Stimulated activated CD4-positive, alpha-beta T cell treated with anti-CD3 and anti-CD28 coated beads, TNF-alpha, amount 100 ng/mL, for 24 hours (primary cell): ENCODE results near the gene F11R.
"Not testable (repeated sequence)": the region's sequence is repeated elsewhere in the genome, so short reads cannot be mapped to it uniquely, and the experiment has no call there.

Experiments
- DNase-seq, 3 experiments: peaks; one replicate each; pipeline ENCODE4 v3.0.0-alpha.2; 2020; ENCODE audit warnings: low read depth in 3 of 3

The F11R gene

DNA sequence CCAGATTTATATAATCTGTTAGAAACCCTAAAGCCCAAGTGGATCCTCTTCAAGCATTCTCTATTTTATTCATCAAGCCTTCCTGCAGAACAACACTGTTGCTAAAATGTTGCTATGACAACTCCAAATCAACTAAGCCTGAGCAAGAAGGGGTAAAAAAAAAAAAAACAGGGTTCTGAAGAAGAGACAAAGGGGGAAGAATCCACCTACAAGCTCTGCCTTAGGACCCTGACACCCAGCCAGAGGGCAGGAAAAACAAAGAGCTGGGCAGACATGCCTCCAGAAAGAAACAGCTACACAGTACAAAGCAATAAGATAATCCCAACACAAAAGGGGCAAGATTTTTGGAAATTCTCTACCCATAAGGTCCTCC, 23.6 kb upstream of the F11R start:
- DNase-seq = no peak

DNA sequence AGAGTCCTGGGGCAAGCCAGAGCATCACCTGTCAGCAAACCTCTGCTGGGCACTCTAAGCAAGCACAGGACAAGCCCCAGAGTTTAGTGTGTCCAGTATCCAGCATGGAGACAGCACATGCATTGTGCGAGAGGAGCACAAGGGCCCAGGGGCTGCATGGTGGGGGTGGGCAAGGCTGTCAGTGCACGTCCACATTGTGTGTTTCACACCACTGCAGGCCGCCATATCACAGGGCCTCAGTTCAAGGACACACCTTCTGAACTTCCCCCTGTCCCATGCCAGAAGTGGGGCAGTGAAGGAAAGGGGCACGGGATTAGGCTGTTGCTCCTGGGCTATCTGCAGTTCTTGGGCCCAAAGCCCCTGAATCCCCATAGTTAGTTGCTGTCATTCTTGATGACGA, 18.6 kb upstream of the F11R start:
- no peak for DNase-seq

DNA sequence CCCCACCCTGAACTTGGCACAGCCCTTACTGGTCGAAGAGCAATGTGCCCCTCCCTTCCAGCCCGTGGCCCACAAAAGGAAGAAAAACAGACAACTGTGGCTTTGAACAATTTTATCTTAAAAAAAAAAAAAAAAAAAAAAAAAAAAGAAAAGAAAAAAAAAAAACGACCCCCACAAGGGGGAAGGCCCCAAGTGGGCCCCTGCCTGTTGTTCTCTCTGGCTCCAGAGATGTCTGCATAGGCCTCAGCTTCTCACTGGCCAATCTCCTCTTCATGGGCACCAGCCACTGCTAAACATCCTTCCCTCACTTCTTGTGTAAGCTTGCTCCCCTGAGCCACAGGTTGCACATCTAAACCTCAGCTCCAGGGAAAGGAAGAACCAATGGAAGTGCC, 18.2 kb upstream of the F11R start:
- DNase-seq = no peak

DNA sequence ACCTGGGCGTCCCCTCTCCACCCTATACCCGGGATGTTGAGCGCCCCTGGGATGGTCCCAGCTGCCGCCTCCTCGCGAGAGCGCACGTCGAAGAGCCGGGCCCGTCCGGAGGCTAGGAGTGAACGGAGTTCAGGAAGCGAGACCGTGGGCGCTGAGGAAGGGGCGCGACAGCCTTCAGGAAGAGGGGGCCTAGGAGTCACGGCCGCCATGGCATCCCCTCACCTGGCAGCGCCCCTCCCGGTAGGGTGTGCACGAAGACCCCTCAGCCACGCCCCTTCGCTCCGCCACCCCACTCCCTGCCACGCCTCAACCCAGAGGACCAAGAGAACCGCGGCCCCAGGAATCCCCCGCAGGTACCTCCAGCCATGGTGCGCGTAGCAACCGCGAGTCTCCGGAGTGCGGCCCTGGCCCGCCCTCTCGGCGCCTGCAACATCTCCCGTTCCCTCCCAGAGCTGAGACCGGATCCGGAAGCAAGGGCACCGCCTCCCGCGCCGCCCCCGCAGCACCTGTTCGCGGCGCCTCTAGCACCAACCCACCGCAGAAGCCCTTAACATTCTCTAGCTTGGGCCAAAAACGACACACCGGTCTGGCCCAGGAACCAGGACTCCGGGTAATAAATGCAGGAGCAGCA, 17.7 kb upstream of the F11R start, which contains the start of gene TSTD1:
TSS of gene TSTD1 (minus strand) at position 442 of the 631 bp plus-strand sequence. CDS start at position 367, 75 bp downstream.
- DNase-seq = peak; percentile 73 to 84 (median 74)

DNA sequence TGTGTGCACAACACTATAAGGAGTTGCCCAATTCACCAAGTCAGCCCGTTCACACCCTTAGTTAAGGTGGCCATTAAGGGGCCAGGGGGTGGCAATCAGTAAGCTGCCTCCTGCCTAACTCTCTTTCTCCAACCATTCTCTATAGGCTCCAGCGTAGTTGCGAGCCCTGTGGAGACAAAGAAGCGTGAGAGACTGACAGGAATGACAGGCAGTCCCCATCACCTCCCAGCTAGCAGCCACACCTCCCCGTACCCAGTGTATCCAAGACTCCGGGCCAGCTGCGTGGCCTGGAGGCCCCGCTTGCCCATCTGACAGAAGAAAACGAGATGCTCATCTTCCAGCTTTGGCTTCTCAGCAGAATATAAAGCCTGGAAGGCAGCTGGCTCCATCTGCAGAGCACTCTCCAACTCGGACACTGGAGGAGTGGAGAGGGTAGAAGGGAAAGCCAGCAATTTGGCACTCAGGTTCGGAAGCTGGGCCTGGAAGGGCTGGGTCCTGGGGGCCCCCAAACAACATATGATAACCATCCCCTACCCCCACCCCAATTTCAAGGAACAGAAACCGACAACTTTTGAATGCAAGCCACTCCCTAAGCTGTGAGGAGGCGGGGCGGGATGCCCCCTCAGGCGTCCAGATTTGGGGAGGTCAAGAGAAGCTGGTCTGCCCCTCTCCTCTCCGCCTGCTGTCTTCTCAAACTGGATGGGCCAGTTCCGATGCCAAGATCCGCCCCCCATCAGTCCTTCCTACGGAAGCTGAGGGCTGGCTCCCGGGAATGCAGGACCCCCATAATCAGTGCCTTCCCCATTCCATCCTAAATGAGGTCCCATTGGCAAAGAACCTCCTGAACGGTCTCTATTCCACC, 16.9 kb upstream of the F11R start:
- DNase-seq = no peak

DNA sequence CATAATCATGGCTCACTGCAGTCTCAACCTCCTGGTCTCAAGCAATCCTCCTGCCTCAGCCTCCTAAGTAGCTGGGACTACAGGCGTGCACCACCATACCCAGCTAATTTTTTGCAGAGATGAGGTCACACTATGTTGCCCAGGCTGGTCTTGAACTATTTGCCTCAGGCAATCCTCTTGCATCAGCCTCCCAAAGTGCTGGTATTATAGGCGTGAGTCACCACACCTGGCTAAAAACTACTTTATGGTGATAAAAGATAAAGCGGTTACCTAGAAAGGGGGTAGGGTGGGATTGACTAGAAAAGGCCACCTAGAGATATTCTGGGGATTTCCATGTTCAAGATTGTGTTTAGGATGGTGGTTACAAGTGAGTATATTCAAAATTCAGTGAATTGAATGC, 12.8 kb upstream of the F11R start:
- DNase-seq = no peak

DNA sequence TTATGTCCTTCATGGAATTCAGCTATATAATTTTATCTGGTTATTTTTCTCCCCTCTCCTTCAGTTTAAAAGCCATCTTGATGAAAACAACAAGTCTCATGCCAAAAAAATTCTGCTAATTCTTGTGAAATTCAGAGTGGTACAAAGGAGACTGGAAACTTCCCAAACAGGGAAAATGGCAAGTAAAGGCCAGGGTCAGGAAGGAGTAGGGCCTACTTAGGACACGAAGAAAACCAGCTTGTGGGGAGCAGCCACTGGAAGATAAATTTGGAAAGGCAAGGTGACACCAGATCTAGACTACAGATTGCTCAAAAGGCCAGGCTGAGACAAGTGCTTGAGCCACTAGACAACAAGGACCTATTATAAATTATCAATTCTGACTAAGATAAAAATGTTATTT, 11.5 kb upstream of the F11R start:
- no peak for DNase-seq

DNA sequence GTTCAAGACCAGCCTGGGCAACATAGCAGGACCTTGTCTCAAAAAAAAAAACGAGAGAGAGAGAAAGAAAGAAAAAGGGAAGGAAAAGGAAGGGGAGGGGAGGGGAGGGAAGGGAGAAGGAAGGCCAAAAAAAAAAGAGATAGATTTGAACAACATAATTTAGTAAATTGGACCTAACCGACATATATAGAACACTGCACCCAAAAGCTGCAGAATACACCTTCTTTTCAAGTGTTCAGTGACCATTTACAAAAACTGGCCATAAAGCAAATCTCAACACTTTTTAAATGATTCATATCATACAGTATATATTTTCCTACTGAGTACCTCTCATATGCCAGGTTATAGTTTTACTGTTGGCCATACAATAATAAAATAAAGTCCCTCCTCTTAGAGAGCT, 10.9 kb upstream of the F11R start:
- DNase-seq = no peak

DNA sequence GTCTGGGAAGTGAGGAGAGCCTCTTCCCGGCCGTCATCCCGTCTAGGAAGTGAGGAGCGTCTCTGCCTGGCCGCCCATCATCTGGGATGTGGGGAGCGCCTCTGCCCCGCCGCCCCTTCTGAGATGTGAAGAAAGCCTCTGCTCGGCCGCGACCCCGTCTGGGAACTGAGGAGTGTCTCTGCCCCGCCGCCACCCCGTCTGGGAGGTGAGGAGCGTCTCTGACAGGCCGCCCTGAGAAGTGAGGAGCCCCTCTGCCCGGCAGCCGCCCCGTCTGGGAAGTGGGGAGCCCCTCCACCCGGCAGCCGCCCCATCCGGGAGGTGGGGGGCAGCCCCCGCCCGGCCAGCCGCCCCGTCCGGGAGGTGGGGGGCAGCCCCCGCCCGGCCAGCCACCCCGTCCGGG, 8.5 kb upstream of the F11R start:
- not testable (repeated sequence) for DNase-seq

DNA sequence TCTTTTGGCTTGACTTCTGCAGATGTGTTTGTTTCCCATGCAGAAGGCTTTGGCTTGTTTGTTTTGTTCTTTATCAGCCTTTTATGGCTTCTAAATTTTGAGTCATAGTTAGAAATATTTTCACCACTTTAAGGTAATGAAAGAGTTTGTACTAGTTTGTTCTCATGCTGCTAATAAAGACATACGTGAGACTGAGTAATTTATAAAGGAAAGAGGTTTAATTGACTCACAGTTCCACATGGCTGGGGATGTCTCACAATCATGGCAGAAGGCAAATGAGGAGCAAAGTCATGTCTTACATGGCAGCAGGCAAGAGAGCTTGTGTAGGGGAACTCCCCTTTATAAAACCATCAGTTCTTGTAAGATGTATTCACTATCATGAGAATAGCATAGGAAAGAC, 6.0 kb upstream of the F11R start:
- not testable (repeated sequence) for DNase-seq

DNA sequence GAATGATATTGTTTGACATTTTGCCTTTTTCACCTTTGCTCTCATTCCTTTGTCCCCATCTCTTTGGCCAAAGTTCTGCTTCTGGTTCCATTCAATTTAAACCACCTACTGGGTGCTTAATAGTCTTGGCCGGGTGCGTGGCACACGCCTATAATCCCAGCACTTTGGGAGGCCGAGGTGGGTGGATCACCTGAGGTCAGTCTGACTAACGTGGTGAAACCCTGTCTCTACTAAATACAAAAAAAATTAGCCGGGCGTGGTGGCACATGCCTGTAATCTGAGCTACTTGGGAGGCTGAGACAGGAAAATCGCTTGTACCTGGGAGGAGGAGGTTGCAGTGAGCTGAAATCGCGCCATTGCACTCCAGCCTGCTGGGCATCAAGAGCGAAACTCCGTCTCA, 1.5 kb upstream of the F11R start:
- DNase-seq = not testable (repeated sequence)

DNA sequence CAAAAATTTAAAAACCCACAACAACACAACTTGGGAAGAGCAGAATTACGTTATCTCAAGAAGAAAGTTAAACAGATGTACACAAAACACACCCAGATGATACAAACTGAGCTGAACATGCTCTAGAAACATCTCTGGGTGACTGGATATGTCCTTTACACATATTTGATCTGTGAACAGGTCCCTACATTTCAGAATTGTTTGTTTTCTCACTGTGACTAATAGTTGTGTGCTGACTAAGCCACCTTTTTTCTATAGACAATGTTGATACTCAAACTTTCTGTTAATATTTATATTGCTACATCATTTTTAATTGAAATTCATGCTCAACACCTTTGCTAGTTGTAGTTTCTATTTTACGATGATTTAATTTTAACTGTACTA, 1.0 kb upstream of the F11R start:
- no peak for DNase-seq

DNA sequence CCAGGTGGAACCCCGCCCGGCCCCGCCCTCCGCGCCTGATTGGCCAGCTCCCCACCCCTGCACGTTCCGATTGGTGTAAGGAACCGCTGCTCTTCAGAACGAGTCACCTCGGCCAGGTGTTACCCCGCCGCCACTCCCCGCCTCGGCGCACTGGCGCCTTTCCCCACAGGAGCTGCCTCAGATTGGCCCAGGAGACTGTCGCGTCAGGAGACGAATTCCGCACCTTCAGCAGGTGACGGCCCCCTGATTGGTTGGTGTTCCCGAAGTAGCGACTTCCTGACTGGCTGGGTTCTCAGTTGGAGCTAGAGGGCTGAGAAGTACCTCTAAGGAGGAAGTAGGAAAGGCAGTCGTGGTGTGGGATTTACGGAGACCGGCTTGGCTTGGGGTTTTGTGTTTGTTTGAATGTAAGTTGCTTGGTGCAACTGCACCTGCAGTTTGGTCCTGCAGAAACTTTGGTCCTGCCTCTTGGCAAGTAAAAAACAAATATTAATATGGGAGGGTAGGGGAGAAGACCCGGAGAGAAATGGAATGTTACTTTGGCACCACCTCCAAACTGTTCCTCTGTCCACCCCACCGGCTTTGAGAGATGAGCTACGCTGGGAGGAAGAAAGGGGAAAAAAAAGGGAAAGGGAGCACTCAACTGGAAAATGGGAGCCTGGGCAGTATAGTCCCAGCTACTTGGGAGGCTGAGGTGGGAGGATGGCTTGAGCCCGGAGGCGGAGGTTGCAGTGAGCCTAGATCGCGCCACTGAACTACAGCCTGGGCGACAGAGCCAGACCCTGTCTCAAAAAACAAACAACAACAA, 415 bp upstream of the F11R start:
- DNase-seq = peak; percentile 62 to 85 (median 67)

DNA sequence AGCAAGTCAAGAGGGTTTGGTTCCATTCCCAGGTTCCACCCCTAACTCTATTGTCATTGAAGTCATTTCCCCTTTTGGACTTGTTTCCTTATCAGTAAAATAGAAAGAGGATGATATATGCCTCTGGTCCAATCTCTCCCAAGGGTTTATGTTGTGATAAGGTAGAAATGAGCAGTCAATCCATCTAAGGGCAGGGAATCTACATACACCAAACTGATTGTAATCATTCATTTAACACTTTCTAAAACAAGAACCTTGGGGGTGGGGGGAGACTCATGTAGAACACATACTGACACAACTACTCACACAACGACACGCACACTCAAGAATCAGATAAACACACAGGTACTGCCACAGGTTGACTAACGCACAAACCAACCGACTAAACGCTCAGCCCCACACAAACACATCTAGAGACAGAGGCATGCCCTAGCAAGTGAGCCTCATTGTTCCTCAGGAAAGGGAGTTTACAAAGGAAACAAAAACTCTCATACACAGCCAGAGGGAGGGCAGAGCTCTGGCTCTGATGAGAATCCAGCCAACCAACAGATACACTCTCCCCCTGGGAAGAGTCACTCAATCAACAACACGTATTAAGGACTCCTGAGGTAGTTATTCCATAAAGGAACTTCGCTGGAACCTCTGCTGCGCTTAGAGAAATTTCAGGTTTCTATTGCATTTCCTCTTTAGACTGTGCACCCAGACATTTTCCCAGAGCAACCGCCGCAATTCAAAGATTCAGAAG, 1.0 kb downstream of the F11R start:
- no peak for DNase-seq

DNA sequence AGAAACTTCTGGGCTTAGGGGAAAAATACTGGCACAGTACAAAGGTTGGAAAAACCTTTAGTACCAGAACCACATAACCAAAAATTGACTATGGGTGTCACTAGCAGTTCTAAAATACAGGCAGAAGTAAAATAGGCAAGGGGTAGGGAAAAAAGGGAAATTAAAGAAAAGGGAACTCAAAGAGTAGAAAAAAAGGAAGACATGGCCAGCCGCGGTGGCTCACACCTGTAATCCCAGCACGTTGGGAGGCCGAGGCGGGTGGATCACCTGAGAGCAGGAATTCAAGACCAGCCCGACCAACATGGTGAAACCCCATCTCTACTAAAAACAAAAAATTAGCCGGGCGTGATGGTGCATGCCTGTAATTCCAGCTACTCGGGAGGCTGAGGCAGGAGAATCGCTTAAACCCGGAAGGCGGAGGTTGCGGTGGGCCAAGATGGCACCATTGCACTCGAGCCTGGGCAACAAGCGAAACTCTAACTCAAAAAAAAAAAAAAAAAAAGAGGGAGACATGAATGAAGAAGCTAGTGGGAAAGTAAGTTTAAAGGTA, 1.8 kb downstream of the F11R start:
- DNase-seq = not testable (repeated sequence)

DNA sequence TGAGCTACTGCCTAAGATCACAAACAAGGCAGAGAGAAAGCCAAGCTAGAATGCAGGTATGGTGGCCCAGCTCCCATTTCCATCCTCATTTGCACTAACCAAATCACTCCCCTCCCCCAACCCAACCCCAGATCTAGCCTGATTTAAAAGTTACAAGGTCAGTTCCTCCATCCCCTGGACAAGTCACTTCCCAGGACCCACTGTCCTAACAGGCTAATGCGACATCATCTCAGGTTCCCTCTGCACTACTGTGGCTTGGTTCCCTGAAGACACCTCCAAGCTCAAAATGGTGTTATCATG, 2.4 kb downstream of the F11R start:
- DNase-seq = no peak

DNA sequence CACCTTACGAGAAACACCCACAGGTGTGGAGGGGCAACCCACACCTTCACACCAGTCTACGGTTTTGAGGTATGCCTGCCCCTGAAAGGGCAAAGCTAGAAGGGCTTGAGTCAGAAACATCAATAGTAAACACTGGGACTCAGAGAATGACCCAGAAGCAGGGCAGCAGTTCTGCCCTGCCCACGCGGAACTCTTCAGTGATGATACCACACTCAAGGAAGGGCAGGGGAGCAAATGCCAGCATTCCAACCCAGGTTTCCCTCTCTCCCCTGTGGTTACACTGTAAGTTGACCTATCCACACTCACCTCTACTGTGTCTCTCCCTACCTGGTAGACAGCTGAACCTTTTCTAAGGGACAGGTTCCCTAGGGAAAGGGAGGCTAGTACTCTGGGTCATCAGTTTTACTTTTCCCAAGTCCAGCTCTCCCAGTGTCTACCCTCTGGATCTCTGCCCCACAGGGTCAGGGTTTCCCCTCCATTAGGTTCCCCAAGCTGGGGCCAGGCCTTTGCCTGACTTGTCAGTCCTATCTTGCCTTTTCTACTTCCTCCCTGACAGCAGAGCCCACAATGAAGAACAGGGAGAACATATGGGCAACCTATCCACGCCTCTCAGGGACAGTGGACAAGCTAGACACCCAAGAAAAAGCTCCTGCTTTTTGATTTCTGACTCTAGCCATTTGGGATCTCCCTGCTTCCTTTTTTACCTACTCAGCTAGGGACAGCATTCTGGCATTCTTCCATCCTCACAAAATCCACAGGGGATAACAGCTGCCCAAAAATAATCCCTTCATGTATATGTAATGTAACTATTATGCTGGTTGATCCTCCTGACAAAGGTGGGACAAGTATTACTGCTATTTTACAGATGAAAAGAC, 3.0 kb downstream of the F11R start:
- no peak for DNase-seq

DNA sequence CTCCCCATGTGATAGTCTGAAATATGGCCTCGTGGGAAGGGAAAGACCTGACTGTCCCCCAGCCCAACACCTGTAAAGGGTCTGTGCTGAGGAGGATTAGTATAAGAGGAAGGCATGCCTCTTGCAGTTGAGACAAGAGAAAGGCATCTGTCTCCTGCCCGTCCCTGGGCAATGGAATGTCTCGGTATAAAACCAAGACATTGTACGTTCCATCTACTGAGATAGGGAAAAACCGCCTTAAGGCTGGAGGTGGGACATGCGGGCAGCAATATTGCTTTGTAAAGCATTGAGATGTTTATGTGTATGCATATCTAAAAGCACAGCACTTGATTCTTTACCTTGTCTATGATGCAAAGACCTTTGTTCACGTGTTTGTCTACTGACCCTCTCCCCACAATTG, 3.8 kb downstream of the F11R start:
- not testable (repeated sequence) for DNase-seq

DNA sequence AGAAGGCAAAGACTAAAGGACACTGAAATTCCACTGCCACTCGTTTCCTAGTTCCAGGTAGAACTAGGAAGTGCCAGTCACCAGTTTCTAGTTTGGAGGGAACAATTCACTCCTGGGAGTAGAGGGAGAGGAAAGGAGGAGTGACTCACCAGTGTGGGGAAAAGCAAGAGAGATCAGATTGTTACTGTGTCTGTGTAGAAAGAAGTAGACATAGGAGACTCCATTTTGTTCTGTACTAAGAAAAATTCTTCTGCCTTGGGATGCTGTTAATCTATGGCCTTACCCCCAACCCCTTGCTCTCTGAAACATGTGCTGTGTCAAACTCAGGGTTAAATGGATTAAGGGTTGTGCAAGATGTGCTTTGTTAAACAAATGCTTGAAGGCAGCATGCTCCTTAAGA, 4.3 kb downstream of the F11R start:
- DNase-seq = not testable (repeated sequence)

DNA sequence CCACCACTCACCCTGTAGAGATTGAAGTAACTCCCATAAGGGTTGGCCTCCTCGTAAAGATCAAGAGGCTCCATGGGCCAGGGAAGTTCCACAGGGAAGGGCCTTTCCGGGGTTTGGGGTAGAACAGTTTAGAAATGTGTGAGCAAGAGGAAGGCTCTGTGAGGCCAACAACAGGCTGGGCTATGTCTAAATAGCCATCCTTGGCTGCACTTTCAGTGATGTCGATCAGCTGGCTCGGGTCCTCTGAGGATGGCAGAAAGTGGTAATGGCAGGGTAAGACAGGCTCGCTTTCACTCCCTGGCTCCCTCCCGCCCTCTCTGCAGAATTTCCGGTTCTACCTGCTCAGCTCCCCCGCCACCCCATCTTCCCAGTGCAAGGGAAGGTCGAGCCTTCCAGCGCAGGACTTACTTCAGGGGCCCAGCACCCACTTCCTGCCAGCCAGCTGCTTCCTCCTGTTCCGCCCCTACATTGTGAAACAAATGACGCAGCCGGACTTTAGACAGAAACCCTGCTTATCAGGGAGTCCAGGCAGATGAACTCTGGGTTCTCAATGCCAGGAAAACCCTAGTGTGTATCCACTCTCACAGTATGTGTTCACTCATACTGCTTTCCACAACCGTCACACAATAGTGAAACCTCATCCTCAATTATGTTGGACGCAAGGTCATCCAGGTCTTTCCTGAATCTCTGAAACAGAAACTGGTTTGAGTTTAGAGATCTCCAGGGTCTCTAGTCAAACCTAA, 7.3 kb downstream of the F11R start:
- DNase-seq = peak in 2 of 3 experiments; percentile 26 to 68
